ENCODE measurements around the gene GLTPD2. TPM values are rescaled to one million over a fixed set of nuclear protein-coding genes. Genes with fewer than 3 reads are reported as not detected.

GLTPD2 gene
- total RNA-seq, 1 experiment from 2014 or later = not detected

- Histone ChIP-seq H2AFZ (ENCODE audit: low read length) (no peak within 1 kb of the TSS), H2BK120ac (ENCODE audit: low read depth, low read length, poor library complexity, severe bottlenecking) (no peak within 1 kb of the TSS), H3K23ac (ENCODE audit: insufficient read length, low read depth, low read length) (no peak within 1 kb of the TSS), H2AK5ac (ENCODE audit: insufficient read length, low read length) (no peak within 1 kb of the TSS), H3K18ac (ENCODE audit: insufficient read length, low read depth, low read length) (no peak within 1 kb of the TSS), H3K27ac (ENCODE audit: insufficient read length, low read depth, low read length) (no peak within 1 kb of the TSS), H3K79me1 (ENCODE audit: insufficient read depth, low read depth, low read length, poor library complexity, severe bottlenecking) (no peaks in the 10 kb centered on the region), H2BK20ac (ENCODE audit: low read depth, low read length, poor library complexity, severe bottlenecking) (no peak within 1 kb of the TSS), H3T11ph (ENCODE audit: low read length) (no peak within 1 kb of the TSS), H3K23me2 (ENCODE audit: insufficient read length, low read depth, low read length, poor library complexity, severe bottlenecking) (peaks cover 11% of the 10 kb centered on the region), H3K4me2 (ENCODE audit: insufficient read depth, insufficient read length, low read length) (peak within 1 kb of the TSS; percentile 72), H3K56ac (ENCODE audit: insufficient read length, low read depth, low read length) (no peak within 1 kb of the TSS), H3K4me1 (ENCODE audit: insufficient read depth, low read length) (no peaks in the 10 kb centered on the region), H4K91ac (ENCODE audit: insufficient read length, low read depth, low read length) (no peak within 1 kb of the TSS), H2BK15ac (ENCODE audit: low read depth, low read length) (no peak within 1 kb of the TSS), H3K79me2 (ENCODE audit: insufficient read depth, low read length) (no peaks in the 10 kb centered on the region), H2BK12ac (ENCODE audit: insufficient read length, low read depth, low read length) (no peak within 1 kb of the TSS), H3K27me3 (ENCODE audit: insufficient read depth, low read length) (peaks cover 35% of the 10 kb centered on the region), H2BK5ac (ENCODE audit: insufficient read length, low read length) (no peak within 1 kb of the TSS), H4K20me1 (ENCODE audit: control insufficient read depth, insufficient read depth, insufficient read length) (no peaks in the 10 kb centered on the region), H3K4ac (ENCODE audit: low read depth, low read length) (no peak within 1 kb of the TSS), H4K5ac (ENCODE audit: insufficient read length, low read depth, low read length) (no peak within 1 kb of the TSS), H4K8ac (replicated peaks; ENCODE audit: insufficient read length, low read depth, low read length) (no peak within 1 kb of the TSS), H3K9ac (ENCODE audit: extremely low read depth, insufficient read length, low read length) (no peak within 1 kb of the TSS), H3K9me3 (ENCODE audit: control insufficient read depth, low read depth, low read length) (no peaks in the 10 kb centered on the region), H3K14ac (ENCODE audit: insufficient read depth, low read length) (no peak within 1 kb of the TSS)
- no peaks in the 10 kb centered on the region for H3K9me3 Mint-ChIP-seq
- H3K27ac Mint-ChIP-seq = peak within 1 kb of the TSS in 1 of 3 experiments; percentile 32; a peak in 1 of 7 replicates
- no CpG with 5 or more reads among the region's 100 CpGs for WGBS (ENCODE audit: extremely low coverage, insufficient read length, low lambda C conversion rate)
- H3K4me1 Mint-ChIP-seq = peaks cover 11 to 16% of the 10 kb centered on the region in 2 experiments; a peak in 3 of 4 replicates
- DNase-seq = peak; percentile 59
- H3K27me3 Mint-ChIP-seq (ENCODE audit: low read depth) = peaks cover 92% of the 10 kb centered on the region
- H3K36me3 Mint-ChIP-seq (ENCODE audit: insufficient read depth in 1 of 3, low read depth in 3 of 3) = peaks cover 0 to 3% (median 0%) of the 10 kb centered on the region in 3 experiments; a peak in 1 of 7 replicates
- peak within 1 kb of the TSS; percentile 62 to 85 for H3K4me3 Mint-ChIP-seq
- no peak for TF ChIP-seq CTCF (conservative IDR thresholded peaks at IDR 0.05)
Observed at GRCh38 chr17:4739122-4740024, 49.4 kb upstream of the GLTPD2 start, which contains the start of the genes CXCL16 and ZMYND15. TSS of gene CXCL16 (minus strand) at chr17:4739928. CDS start at chr17:4739339, 589 bp downstream. TSS of gene ZMYND15 (plus strand) at chr17:4739833. CDS start at chr17:4740549, 716 bp downstream.
